H1 (cell line): ENCODE measurements around the gene PPWD1. TPM values are rescaled to one million over a fixed set of nuclear protein-coding genes. Genes with fewer than 3 reads are reported as not detected.

Experiments
- ATF3 ChIP-seq: IDR thresholded peaks from 2 replicates; pipeline ENCODE4 v1.6.1; 2011; ENCODE audit warnings: low read depth, mild to moderate bottlenecking, low read length; ENCODE audit not compliant: insufficient read depth
- SAP30 ChIP-seq: fragments of 300-600 bp; sonication (generic); IDR thresholded peaks from 2 replicates; pipeline ENCODE4 v1.7.1; 2012; ENCODE audit warnings: low read length, moderate library complexity, mild to moderate bottlenecking, inconsistent platforms; ENCODE audit not compliant: insufficient read depth, insufficient replicate concordance
- SIN3A ChIP-seq, 2 experiments: IDR thresholded peaks in 1 of 2; conservative IDR thresholded peaks in 1 of 2; 2 replicates each; pipeline ENCODE4 v1.6.1; 2011 to 2012; ENCODE audit warnings: low read length in 2 of 2, improper control_type of control experiment in 1 of 2, low read depth in 1 of 2, mild to moderate bottlenecking in 1 of 2
- polyA plus RNA-seq, 7 experiments: library from polyadenylated mRNA; depleted of rRNA in 3 of 7; stranded (reverse) in 5 of 7; unstranded in 2 of 7; fragments of >200 nt in 5 of 7; fragments of 200-250 nt in 2 of 7; gene quantifications; 1 replicate in 5 of 7; 2 replicates in 1 of 7; 4 replicates in 1 of 7; pipeline versions ENCODE4 v1.2.1 to v1.2.3, GENCODE V29; 2011 to 2013; ENCODE audit warnings: missing spikeins in 2 of 7, mixed read lengths in 2 of 7
- small RNA-seq: library from polyadenylated mRNA; stranded (forward); fragments of <200 nt; extraction: miRNeasy Mini kit (QIAGEN cat#:217004); gene quantifications from one replicate; pipeline ENCODE3, GENCODE V24; 2013; ENCODE audit not compliant: insufficient read depth
- total RNA-seq: library from RNA; stranded (reverse); fragmentation: NEBNext Ultra II Directional; extraction: Animal tissue kit (Norgen Biotek cat#: 25700); gene quantifications from 2 replicates; pipeline ENCODE4 v1.2.1, GENCODE V29; 2021

Gene PPWD1
- total and polyA plus RNA-seq, 2 of the 8 experiments (the other 6 are each of a cell fraction or from before 2014, with no cell fraction given), result 5.0 to 35.7 TPM

- TF ChIP-seq SAP30, result no peak
- TF ChIP-seq ATF3, result no peak
- no peak for TF ChIP-seq SIN3A (conservative IDR thresholded peaks at IDR 0.05 in 1 of 2, IDR thresholded peaks at IDR 0.05 in 1 of 2; ENCODE audit: low read depth in 1 of 2, low read length in 2 of 2)
Measured at GRCh38 chr5:65630981-65631380, 67.9 kb downstream of the PPWD1 start (continued).

Small RNAs within 50 kb of the gene (small RNA-seq; reads per million reads assigned to genes)
- gene RNU6-540P, result not detected

Other genes with a start within 250 kb of the PPWD1 start
- gene ADAMTS6, start 81.4 kb upstream of the PPWD1 start, total RNA-seq, result 1.7 and 2.4 TPM in 2 replicates
- 0.74 and 0.91 TPM in 2 replicates for gene ADAMTS6, start 81.4 kb upstream of the PPWD1 start, polyA plus RNA-seq (2011; rRNA removed)
- gene CENPK, start 128 bp upstream of the PPWD1 start, total RNA-seq, result 41.4 and 50.9 TPM in 2 replicates
- gene CENPK, start 128 bp upstream of the PPWD1 start, polyA plus RNA-seq (2011; rRNA removed), result 6.5 and 13.3 TPM in 2 replicates
- gene TRIM23, start 61.0 kb downstream of the PPWD1 start, total RNA-seq, result 11.7 and 13.6 TPM in 2 replicates
- gene TRIM23, start 61.0 kb downstream of the PPWD1 start, polyA plus RNA-seq (2011; rRNA removed), result 2.5 and 4.0 TPM in 2 replicates
- 2.9 and 3.2 TPM in 2 replicates for gene SHLD3, start 61.7 kb downstream of the PPWD1 start, total RNA-seq
- gene SHLD3, start 61.7 kb downstream of the PPWD1 start, polyA plus RNA-seq (2011; rRNA removed), result 0.88 and 1.9 TPM in 2 replicates
- gene TRAPPC13, start 61.7 kb downstream of the PPWD1 start, total RNA-seq, result 16.8 and 16.9 TPM in 2 replicates
- 2.4 and 6.3 TPM in 2 replicates for gene TRAPPC13, start 61.7 kb downstream of the PPWD1 start, polyA plus RNA-seq (2011; rRNA removed)
- gene SGTB, start 158.8 kb downstream of the PPWD1 start, total RNA-seq, result 17.8 and 18.7 TPM in 2 replicates
- 2.1 and 2.2 TPM in 2 replicates for gene SGTB, start 158.8 kb downstream of the PPWD1 start, polyA plus RNA-seq (2011; rRNA removed)
- gene NLN, start 158.9 kb downstream of the PPWD1 start, total RNA-seq, result 186 and 192 TPM in 2 replicates
- gene NLN, start 158.9 kb downstream of the PPWD1 start, polyA plus RNA-seq (2011; rRNA removed), result 40.3 and 46.7 TPM in 2 replicates